Lower leg skin (tissue), 4 donors: ENCODE results near the gene UBE2D1. TPM values are rescaled to one million over a fixed set of nuclear protein-coding genes. Genes with fewer than 3 reads are reported as not detected.

Source experiments
- DNase-seq, 2 donors: peaks; one replicate each; pipeline ENCODE4 v3.0.0-alpha.2; 2019; ENCODE audit warnings: low spot score in 2 of 2
- H3K4me3 ChIP-seq: fragments of 200-600 bp; sonication (generic); 2 replicates; pipeline ENCODE4 v1.5.1; 2017; ENCODE audit warnings: mild to moderate bottlenecking, low read depth; ENCODE audit not compliant: poor library complexity, severe bottlenecking
- CTCF ChIP-seq, 3 donors: fragments of 450-650 bp; IDR thresholded peaks; one replicate each; pipeline ENCODE4 v1.5.1; 2016; ENCODE audit warnings: antibody characterized with exemption in 3 of 3, mild to moderate bottlenecking in 3 of 3, moderate library complexity in 2 of 3
- POLR2A ChIP-seq, 2 donors: fragments of 450-650 bp; IDR thresholded peaks; one replicate each; pipeline ENCODE4 v1.6.1; 2016 to 2017; ENCODE audit warnings: antibody characterized with exemption in 2 of 2, mild to moderate bottlenecking in 1 of 2, moderate library complexity in 1 of 2
- WGBS, 2 donors: methylation state at CpG; one replicate each; pipeline ENCODE4 v1.1.5; 2018; 5-methylcytosine and 5-hydroxymethylcytosine counted together
- intact Hi-C: fragments of 100-400 bp; cut with DNase I; formaldehyde crosslinking; loops from one replicate; pipeline ENCODE4 v1.15.0; 2023; ENCODE audit warnings: low total_unique reads
- total RNA-seq, 4 donors: library from RNA; depleted of rRNA; stranded (reverse); fragments of >200 nt; gene quantifications; one replicate each; pipeline ENCODE4 v1.1.0, GENCODE V29; 2016

Gene UBE2D1
- total RNA-seq, 4 donors from 2014 or later = 4.7 to 7.7 (median 6.3) TPM

- TF ChIP-seq POLR2A (IDR thresholded peaks at IDR 0.05) = no peak
- no peak for TF ChIP-seq CTCF (IDR thresholded peaks at IDR 0.05)
- no peak for DNase-seq
- intact Hi-C loops = no loop called here
- no peak overlapping the region for H3K4me3 ChIP-seq
Observed at GRCh38 chr10:58394471-58394870, 59.7 kb downstream of the UBE2D1 start.

DNA sequence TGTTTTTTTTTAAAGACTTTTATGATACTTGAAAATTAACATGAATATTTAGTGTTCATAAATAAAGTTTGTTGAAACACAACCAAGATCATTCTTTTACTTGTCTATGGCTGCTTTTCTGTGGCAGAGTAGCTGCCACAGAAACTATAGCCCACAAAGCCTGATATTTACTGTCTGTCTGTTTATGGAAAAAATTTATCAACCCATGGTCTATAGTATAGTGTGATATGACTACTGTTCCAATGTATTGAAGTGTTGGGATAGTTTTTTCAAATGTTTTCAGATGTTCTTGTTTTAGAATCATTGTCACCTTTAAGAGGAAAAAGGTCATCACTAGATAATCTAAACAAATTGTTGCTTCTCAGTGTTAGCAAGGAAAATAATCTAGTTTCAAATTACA, 61.3 kb downstream of the UBE2D1 start:
- DNase-seq = no peak
- intact Hi-C loops = no loop called here
- TF ChIP-seq CTCF (IDR thresholded peaks at IDR 0.05) (no peak), POLR2A (IDR thresholded peaks at IDR 0.05) (no peak)
- H3K4me3 ChIP-seq = no peak overlapping the region

DNA sequence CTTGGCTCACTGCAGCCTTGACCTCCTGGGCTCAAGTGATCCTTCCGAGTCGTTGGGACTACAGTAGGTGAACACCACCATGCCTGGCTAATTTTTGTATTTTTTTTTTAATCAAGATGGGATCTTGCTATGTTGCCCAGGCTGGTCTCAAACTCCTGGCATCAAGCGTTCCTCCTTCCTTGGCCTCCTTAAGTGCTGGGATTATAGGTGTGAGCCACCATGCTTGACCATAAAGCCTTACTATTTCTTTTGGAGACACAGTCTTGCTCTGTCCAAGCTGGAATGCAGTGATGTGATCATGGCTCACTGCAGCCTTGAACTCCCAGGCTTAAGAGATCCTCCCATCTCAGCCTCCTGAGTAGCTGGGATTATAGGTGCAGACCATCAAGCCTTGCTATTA, 63.0 kb downstream of the UBE2D1 start:
- 84 to 94% methylated on average over 3 of the region's 3 CpGs for WGBS, 2 donors
- no peak overlapping the region for H3K4me3 ChIP-seq
- DNase-seq = no peak
- TF ChIP-seq POLR2A (IDR thresholded peaks at IDR 0.05) = no peak
- TF ChIP-seq CTCF (IDR thresholded peaks at IDR 0.05) = no peak
- intact Hi-C loops = no loop called here

DNA sequence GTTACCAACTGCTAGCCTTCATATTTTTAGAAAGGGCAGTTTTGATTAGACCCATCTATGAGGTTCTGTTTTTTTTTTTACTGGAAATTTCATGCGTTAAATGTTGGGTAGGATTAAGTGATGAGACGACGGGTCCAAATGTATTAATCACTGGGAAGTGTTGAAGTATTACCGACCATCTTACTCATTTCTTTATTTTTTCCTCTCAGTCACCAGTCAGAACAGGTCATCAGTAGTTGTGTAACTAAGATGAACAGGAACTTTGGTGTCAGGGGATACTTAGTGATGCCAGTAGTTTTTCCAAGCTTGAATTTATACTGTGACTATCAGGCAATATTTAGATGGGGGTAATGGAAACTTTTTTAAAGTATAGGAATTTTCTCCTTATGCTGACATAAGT, 64.6 kb downstream of the UBE2D1 start:
- intact Hi-C loops = no loop called here
- H3K4me3 ChIP-seq = no peak overlapping the region
- WGBS, 2 donors = 91% methylated on average over 4 of the region's 4 CpGs
- TF ChIP-seq POLR2A (IDR thresholded peaks at IDR 0.05) (no peak), CTCF (IDR thresholded peaks at IDR 0.05) (no peak)
- no peak for DNase-seq

DNA sequence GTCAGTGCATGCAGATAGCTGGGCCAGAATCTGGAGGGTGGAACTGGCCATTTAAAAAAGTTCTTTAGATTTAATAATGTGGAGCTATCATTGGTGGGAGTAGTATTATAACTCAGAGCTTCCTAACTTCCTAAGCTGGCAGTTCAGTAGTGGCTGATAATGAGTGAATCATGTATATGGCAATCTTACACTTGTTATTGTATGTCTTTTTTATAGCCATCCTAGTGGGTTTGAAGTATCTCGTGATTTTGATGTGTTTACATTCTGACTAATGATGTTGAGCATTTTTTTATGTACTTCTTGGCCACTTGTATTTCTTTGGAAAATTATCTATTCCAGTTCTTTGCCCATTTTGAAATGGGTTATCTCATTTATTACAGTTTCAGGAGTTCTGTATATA, 65.8 kb downstream of the UBE2D1 start:
- DNase-seq = no peak
- WGBS, 2 donors = 63 to 67% methylated on average over 1 of the region's 1 CpG
- TF ChIP-seq POLR2A (IDR thresholded peaks at IDR 0.05) (no peak), CTCF (IDR thresholded peaks at IDR 0.05) (no peak)
- intact Hi-C loops = no loop called here
- H3K4me3 ChIP-seq = no peak overlapping the region

DNA sequence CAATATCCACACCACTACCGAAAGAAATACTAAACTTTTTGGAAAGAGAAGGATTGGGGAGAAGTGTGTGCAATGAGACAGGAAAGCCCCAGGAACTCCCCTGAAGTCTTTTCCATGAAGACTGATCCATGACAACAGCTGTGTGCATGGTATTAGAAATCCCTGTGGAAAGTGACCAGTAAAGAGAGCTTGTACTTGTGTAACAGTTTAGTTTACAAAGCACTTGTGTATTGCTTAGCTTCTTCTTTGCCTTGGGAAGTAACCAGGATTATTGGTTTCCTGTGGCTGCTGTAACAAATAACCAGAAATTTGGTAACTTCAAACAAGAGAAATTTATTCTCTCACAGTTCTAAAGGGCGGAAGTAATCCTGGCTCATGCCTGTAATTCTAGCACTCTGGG, 69.2 kb downstream of the UBE2D1 start:
- no peak for DNase-seq
- no peak overlapping the region for H3K4me3 ChIP-seq
- TF ChIP-seq CTCF (IDR thresholded peaks at IDR 0.05) = no peak
- TF ChIP-seq POLR2A (IDR thresholded peaks at IDR 0.05) = no peak
- 94 to 95% methylated on average over 2 of the region's 2 CpGs for WGBS, 2 donors
- intact Hi-C loops = no loop called here
